IgD-negative memory B cell (primary cell): ENCODE data around the gene CDCA7L. TPM values are rescaled to one million over a fixed set of nuclear protein-coding genes. Genes with fewer than 3 reads are reported as not detected.
A peak's percentile ranks its signal among the peaks of the same experiment; 100 is the strongest.

Experiments used
- H3K27ac Mint-ChIP-seq, 3 donors: one replicate each; pipeline ENCODE4 v1.8.0; 2020 to 2022; ENCODE audit warnings: mild to moderate bottlenecking in 3 of 3, mixed read lengths in 3 of 3, moderate library complexity in 1 of 3
- H3K27me3 Mint-ChIP-seq: one replicate; pipeline ENCODE4 v1.8.0; 2021; ENCODE audit warnings: mixed read lengths
- H3K36me3 Mint-ChIP-seq: one replicate; pipeline ENCODE4 v1.8.0; 2020; ENCODE audit warnings: mild to moderate bottlenecking, mixed read lengths
- H3K4me1 Mint-ChIP-seq, 3 donors: one replicate each; pipeline ENCODE4 v1.8.0; 2020 to 2022; ENCODE audit warnings: mixed read lengths in 3 of 3, mild to moderate bottlenecking in 1 of 3
- H3K4me3 Mint-ChIP-seq, 4 donors: one replicate each; pipeline ENCODE4 v1.8.0; 2020 to 2022; ENCODE audit warnings: mild to moderate bottlenecking in 4 of 4, mixed read lengths in 4 of 4, moderate library complexity in 3 of 4
- H3K9me3 Mint-ChIP-seq, 3 donors: one replicate each; pipeline ENCODE4 v1.8.0; 2020 to 2021; ENCODE audit warnings: mixed read lengths in 3 of 3, mild to moderate bottlenecking in 1 of 3
- polyA plus RNA-seq: library from polyadenylated mRNA; unstranded; fragments of 300-500 nt; fragmentation: Illumina TruSeq; gene quantifications from one replicate; pipeline ENCODE4 v1.2.3, GENCODE V29; 2021

Gene CDCA7L
- polyA plus RNA-seq, 1 donor from 2014 or later, result 128 TPM

DNA sequence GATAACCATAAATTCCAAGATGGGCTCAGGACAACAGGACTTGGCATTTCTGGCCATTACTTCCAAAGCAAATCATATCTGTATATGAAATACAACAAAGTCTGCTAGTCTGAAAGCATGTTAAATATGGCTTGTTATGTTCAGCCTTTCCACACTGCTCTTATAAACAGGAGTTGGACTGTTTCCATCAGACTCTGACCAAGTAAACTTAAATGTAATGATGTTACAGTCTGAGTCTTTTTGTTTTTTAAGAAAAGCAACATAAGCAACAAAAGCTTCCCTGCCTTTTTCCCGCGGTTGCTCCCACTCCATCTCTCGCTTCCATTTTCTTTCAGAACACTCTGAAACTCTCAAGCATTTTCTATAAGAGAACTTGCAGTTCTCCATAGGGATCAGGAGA lies 8.1 kb upstream of the CDCA7L start:
- Mint-ChIP-seq H3K27ac (no peak overlapping the region), H3K36me3 (no peaks in the 10 kb centered on the region), H3K4me1 (peaks cover 0 to 10% (median 0%) of the 10 kb centered on the region in 3 donors), H3K27me3 (no peaks in the 10 kb centered on the region), H3K9me3 (no peaks in the 10 kb centered on the region), H3K4me3 (no peak overlapping the region)

DNA sequence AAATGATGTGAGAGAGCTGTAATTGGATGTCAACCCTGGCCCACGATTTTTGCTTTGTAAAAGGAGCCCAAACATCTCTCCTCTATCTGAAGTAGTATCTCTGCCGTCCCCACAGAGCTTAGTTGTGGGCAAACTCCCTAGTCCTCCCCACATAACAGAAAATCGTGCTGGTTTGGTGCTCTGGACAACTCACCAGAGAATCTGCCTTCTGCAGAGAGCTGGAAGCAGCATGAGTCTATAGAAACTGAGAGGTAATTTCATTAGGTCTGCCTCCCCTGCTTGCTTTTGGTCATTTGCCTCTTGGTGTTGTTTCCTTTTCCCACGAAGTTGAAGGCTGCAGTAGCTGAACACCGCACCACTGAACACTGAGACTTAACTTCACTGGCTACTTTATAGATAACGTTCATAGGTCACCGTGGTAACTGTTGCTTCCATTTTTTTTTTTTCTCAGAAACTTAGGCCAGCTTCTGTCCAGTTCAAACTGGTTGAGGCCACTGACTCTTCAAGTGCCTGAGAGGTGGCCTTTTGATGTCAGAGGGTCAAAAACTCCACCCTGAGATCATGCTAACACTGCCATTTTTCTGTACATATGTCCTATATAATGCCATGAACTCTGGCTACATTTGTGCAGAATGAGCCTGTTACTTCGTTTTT lies 3.3 kb upstream of the CDCA7L start:
- Mint-ChIP-seq H3K9me3 (no peaks in the 10 kb centered on the region), H3K4me3 (peak overlapping the region in 1 of 4 donors; percentile 10), H3K27ac (peak overlapping the region in 1 of 3 donors; percentile 64)

DNA sequence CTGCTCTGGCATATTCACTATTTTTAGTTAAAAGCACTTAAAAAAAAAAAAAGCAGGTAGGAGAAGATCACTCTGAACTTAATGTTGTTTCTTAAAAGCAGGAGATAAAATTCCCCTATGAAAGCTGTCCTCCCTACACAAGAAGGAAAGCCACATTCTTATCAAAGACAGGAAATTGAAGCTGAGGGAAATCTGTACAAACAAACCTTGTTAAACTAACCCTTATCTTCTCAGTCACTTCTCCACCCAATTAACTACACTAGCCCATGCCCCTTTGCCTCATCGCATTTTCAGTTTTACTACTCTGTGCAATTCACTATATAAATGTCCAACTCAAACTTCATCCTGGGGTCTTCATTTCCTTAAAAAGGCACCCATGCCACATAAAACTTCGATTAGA lies 2.7 kb upstream of the CDCA7L start:
- Mint-ChIP-seq H3K4me3 (peak overlapping the region in 1 of 4 donors; percentile 99), H3K27me3 (no peaks in the 10 kb centered on the region), H3K27ac (peak overlapping the region in 2 of 3 donors; percentile 25 to 97), H3K36me3 (no peaks in the 10 kb centered on the region), H3K4me1 (peaks cover 20 to 37% (median 33%) of the 10 kb centered on the region in 3 donors), H3K9me3 (no peaks in the 10 kb centered on the region)

More for the DNA sequence above, 3.3 kb upstream of the CDCA7L start:
- H3K4me1 Mint-ChIP-seq, result peaks cover 18 to 37% (median 27%) of the 10 kb centered on the region in 3 donors
- H3K36me3 Mint-ChIP-seq, result no peaks in the 10 kb centered on the region
- H3K27me3 Mint-ChIP-seq, result no peaks in the 10 kb centered on the region

DNA sequence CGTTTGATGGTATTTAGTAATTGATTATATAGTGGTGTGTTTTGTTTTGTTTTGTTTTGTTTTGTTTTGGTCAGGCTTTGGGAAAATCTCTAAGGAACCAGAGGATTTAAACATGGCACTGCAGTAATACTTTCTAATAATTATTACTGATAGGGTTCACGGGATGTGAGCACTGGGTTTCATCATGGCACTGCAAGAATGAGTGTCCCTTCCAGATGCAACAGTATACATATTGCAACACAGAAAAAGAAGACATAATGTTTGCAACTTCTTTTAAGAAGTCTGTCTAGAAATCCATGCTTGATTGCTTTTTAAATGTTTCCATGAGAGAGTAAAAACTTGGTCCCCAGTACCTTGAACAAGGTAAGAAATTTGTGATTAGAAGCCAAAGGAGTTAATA lies 2.2 kb upstream of the CDCA7L start:
- H3K27ac Mint-ChIP-seq, result peak overlapping the region in 2 of 3 donors; percentile 25 to 97
- no peaks in the 10 kb centered on the region for H3K27me3 Mint-ChIP-seq
- H3K4me3 Mint-ChIP-seq, result peak overlapping the region in 1 of 4 donors; percentile 99
- no peaks in the 10 kb centered on the region for H3K9me3 Mint-ChIP-seq
- H3K36me3 Mint-ChIP-seq, result no peaks in the 10 kb centered on the region
- peaks cover 24 to 37% (median 37%) of the 10 kb centered on the region in 3 donors for H3K4me1 Mint-ChIP-seq

DNA sequence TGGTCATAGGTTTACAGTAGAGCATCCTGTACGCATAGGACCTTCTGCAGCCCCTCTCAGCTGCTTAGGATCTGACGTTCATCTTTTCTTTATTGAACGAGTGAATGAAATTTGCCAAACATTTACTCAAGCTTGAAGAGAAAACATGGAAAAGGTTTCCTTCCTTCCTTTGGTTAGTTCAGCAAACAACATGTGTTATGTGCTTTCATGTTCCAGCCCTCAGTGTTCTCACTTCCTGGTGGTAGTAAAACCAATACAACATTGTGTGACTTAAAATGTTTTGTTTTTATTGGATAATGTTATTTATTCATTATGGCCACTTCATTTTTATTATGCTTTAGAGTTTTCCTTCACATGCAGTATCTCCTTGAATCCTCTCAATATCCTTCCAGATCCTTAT lies 1.4 kb upstream of the CDCA7L start:
- Mint-ChIP-seq H3K9me3 (no peaks in the 10 kb centered on the region), H3K27ac (peak overlapping the region in 1 of 3 donors; percentile 97), H3K4me1 (peaks cover 32 to 46% (median 39%) of the 10 kb centered on the region in 3 donors)

DNA sequence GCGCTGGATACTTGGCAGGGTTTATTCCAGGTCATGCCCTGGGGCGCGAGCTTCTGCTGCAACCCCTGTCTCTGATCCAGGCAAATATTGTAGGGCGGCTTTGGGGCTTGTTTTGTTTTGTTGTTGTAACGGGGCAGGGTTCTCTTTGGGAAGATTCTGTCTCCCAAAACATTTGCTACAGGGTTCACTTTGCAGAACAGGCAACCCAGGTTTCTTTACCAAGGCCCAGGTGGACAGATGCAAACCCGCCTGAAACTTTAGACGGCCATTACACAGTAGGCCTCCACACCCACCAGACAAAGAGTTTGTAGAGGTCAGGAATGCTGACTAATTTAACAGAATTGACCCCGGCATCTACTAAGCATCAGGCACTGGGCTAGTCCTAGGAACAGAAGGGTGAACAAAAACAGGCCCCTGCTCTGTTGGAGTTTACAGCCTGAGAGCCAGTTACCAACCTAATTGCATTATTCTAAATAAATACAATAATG lies 567 bp upstream of the CDCA7L start:
- peaks cover 39 to 53% (median 46%) of the 10 kb centered on the region in 3 donors for H3K4me1 Mint-ChIP-seq
- no peaks in the 10 kb centered on the region for H3K9me3 Mint-ChIP-seq
- peak overlapping the region; percentile 97 for H3K27ac Mint-ChIP-seq
- peak overlapping the region; percentile 87 to 99 (median 98) for H3K4me3 Mint-ChIP-seq
- H3K27me3 Mint-ChIP-seq, result no peaks in the 10 kb centered on the region
- no peaks in the 10 kb centered on the region for H3K36me3 Mint-ChIP-seq

More for the DNA sequence above, 1.4 kb upstream of the CDCA7L start:
- Mint-ChIP-seq H3K4me3 (peak overlapping the region; percentile 0 to 99 (median 44)), H3K27me3 (no peaks in the 10 kb centered on the region), H3K36me3 (no peaks in the 10 kb centered on the region)

DNA sequence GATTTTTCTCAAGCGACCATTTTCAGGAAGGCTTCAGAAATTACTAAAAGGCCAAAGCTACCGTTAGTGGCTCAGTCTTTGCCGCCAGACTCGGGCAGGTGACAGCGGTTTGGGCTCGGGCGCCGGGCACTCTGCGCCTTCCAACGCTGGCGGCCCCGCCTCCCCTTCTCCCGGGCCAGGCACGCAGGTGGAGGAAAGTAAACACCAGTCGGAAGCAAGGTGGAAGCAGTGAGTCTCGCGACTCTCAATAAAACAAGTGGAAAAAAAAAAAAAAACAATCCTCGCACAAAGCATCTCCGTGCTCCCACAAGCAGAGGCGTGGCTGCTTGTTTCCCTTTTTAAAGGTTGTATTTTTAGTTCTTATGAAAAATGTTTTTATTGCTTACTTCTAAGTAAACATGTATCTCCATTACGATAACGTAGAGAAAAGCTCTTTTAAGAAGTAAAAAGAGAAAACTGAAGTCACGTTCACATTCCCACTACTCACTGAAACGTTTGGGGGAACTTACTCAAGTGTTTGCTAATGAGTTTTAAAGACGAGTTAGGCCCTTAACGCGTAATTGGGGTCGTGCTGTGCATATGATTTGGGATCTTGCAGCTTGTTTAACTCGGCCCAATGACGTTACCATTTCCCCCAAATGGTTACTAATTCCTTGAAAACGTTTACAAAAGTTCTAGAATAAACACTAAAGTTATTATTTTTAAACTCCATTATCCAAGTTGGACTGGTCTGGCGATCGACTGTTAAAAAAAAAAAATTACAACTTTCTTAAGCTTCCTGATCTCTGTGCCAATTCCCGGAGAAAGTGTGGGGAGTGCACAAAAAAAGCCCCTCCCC lies 864 bp downstream of the CDCA7L start:
- no peaks in the 10 kb centered on the region for H3K27me3 Mint-ChIP-seq
- H3K4me3 Mint-ChIP-seq, result peak overlapping the region; percentile 87 to 99 (median 98)
- H3K27ac Mint-ChIP-seq, result peak overlapping the region; percentile 97
- H3K9me3 Mint-ChIP-seq, result no peaks in the 10 kb centered on the region
- no peaks in the 10 kb centered on the region for H3K36me3 Mint-ChIP-seq
- H3K4me1 Mint-ChIP-seq, result peaks cover 50 to 64% (median 53%) of the 10 kb centered on the region in 3 donors

DNA sequence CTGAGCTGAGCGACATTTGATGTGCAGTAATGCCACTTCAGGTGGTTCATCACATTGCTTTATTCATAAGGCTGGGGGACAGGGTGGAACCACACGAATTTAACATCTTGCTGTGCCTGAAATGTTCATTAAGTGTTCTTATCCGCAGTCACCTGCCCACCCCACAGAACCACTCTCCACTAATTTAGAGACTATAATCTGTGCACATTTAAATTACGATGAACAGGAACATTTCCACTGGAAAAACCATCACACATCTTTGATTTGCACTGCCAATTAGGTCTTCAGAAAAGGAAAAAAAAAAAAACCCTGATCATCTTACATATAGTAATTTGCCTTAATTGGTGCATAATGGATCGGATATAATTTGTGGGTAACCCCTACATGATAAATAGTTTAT lies 2.3 kb downstream of the CDCA7L start:
- H3K4me3 Mint-ChIP-seq, result peak overlapping the region; percentile 1 to 71 (median 62)
- H3K27me3 Mint-ChIP-seq, result no peaks in the 10 kb centered on the region
- H3K27ac Mint-ChIP-seq, result peak overlapping the region; percentile 76 to 88 (median 87)
- H3K4me1 Mint-ChIP-seq, result peaks cover 61 to 73% (median 61%) of the 10 kb centered on the region in 3 donors
- no peaks in the 10 kb centered on the region for H3K9me3 Mint-ChIP-seq
- H3K36me3 Mint-ChIP-seq, result no peaks in the 10 kb centered on the region

DNA sequence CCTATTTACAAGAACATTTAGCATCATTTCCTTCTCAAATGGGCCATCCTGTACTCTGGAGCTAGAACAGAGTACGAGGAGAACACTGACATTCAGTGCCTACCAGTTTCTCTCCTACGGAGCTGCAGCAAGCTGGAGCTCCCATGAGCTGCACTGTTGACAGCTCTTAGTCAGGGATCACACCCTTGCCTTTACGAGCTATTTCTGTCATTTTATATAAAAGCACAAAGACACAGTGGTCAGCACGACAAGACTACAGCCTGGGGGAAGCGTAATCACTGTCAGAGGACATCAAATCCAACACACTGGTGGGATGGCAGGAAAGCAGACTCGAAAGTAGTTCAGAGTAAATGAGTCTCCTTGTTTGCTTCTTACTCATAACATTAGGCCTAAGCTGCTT lies 2.7 kb downstream of the CDCA7L start:
- peak overlapping the region; percentile 1 to 71 (median 62) for H3K4me3 Mint-ChIP-seq

DNA sequence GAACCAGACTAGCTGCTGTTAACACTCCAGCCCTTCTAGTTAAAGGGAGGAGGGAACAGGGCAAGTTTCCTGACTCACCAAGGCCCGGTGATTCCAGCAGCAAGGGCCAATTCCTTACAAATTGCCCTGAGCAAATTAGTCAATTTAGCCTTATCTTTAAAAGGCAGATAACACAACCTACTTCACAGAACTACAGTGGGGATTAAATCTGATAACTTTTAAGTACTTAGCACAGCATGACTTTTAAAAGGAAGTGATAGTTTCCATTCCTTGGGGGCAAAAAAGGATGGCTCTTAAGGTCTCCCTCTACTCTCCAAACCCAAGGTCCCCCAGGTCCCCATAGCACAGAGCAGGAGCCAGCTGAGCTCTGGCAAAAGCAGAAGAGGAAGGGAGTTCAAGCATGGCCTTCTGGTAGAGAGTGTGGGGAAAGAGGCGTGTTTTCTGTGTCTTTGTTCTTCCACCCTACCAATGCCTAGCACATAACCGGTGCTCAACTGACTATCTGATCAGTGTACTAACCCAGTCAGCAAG lies 4.0 kb downstream of the CDCA7L start:
- H3K4me1 Mint-ChIP-seq, result peaks cover 52 to 64% (median 56%) of the 10 kb centered on the region in 3 donors
- no peaks in the 10 kb centered on the region for H3K9me3 Mint-ChIP-seq
- H3K27me3 Mint-ChIP-seq, result no peaks in the 10 kb centered on the region
- peak overlapping the region; percentile 32 to 76 (median 33) for H3K27ac Mint-ChIP-seq
- peaks cover 3% of the 10 kb centered on the region for H3K36me3 Mint-ChIP-seq
- peak overlapping the region in 3 of 4 donors; percentile 71 to 87 (median 79) for H3K4me3 Mint-ChIP-seq

More for the DNA sequence above, 2.7 kb downstream of the CDCA7L start:
- H3K9me3 Mint-ChIP-seq, result no peaks in the 10 kb centered on the region
- no peaks in the 10 kb centered on the region for H3K36me3 Mint-ChIP-seq
- H3K27me3 Mint-ChIP-seq, result no peaks in the 10 kb centered on the region
- peaks cover 62 to 73% (median 63%) of the 10 kb centered on the region in 3 donors for H3K4me1 Mint-ChIP-seq
- H3K27ac Mint-ChIP-seq, result peak overlapping the region; percentile 76 to 88 (median 87)

DNA sequence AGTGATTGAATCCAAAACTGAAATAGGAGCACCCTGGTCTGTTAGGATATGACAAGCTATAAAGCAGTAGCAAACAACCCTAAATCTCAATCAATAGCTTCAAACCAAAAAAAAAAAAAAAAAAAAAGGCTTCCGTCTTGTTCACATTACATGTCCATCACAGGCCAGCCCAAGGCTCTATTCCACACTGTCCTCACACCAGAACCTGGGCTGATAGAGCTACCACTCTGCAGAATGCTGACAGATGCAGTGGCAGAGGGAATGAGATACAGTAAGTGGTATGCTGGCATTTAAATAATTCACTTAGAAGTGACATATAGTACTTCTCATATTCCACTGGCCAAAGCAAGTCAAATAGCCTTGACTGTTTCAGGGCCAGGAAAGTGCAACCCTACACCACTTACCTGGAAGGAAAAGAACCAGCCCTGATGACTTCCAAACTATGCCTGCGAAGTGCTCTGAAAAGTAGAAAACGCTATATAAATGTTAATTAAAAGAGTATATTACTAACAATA lies 5.8 kb downstream of the CDCA7L start:
- Mint-ChIP-seq H3K27ac (peak overlapping the region in 1 of 3 donors; percentile 61), H3K9me3 (peaks cover 0 to 4% (median 1%) of the 10 kb centered on the region in 3 donors), H3K27me3 (no peaks in the 10 kb centered on the region), H3K4me3 (peak overlapping the region in 3 of 4 donors; percentile 46 to 55 (median 50)), H3K36me3 (peaks cover 13% of the 10 kb centered on the region), H3K4me1 (peaks cover 63 to 70% (median 65%) of the 10 kb centered on the region in 3 donors)

DNA sequence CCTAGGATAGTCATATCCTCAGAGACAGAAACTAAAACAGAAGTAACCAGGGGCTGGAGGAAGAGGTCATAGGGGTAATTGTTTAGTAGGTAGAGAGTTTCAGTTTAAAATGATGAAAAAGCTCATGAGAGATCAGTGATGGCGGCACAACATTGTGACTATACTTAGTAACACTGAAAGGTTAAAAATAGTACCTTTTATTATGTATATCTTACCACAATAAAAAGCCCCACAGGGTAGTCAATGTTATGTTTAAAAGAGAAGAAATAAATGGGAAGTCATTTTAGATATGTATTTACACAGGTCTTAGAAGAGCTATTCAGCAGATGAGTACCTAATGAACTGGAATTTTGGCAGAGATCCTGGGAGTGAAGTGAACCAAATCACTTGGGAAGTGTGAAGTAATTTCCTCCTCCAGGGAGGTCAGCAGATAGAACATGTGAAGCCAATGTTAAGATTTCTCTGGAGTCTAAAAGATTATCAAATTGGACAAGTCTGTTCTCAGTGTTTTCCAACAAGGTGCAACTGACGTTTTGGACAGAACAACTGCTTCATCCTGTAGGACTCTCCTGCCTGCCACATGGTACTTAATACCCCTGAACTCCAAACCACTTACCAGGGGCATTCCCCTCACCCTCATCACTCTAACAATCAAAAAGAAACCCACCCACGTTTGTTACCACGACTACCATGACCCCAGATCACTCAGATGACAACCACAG lies 6.4 kb downstream of the CDCA7L start:
- Mint-ChIP-seq H3K4me3 (peak overlapping the region in 3 of 4 donors; percentile 46 to 55 (median 50)), H3K9me3 (peaks cover 1 to 4% (median 3%) of the 10 kb centered on the region in 3 donors), H3K27me3 (no peaks in the 10 kb centered on the region), H3K27ac (peak overlapping the region in 2 of 3 donors; percentile 25 to 61), H3K36me3 (peaks cover 13% of the 10 kb centered on the region), H3K4me1 (peaks cover 63 to 73% (median 66%) of the 10 kb centered on the region in 3 donors)

DNA sequence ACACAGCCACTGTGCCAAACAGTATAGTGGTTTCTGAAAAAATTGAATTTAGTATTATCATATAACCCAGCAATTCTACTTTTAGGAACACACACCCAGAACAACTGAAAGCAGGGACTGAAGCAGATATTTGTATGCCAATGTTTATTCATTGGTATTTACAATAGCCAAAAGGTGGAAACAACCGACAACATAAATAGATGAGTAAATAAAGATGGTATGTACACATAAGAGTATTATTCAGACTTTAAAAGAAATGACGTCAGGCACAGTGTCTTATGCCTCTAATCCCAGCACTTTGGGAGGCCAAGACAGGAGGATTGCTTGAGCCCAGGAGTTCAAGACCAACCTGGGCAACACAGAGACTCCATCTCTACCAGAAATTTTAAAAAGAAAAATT lies 7.2 kb downstream of the CDCA7L start:
- Mint-ChIP-seq H3K4me3 (peak overlapping the region in 1 of 4 donors; percentile 63), H3K27ac (peak overlapping the region in 1 of 3 donors; percentile 49), H3K27me3 (no peaks in the 10 kb centered on the region), H3K9me3 (peaks cover 1 to 4% (median 3%) of the 10 kb centered on the region in 3 donors), H3K4me1 (peaks cover 67 to 73% (median 67%) of the 10 kb centered on the region in 3 donors), H3K36me3 (peaks cover 15% of the 10 kb centered on the region)

DNA sequence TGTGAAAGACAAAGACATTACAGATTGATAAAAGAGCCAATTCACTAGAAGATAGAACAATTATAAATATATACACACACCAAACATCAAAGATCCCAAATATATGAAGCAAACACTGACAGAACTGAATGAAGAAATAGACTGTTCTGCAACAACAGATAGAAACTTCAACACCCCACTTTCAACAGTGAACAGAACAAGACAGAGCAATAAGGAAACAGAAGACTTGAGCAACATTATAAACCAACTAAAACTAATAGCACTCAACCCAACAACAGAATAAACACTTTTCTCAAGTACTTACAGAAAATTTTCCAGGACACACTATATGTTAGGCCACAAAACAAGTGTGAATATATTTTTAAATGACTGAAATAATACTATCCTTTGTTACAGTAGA lies 10.9 kb downstream of the CDCA7L start:
- peaks cover 57 to 63% (median 58%) of the 10 kb centered on the region in 3 donors for H3K4me1 Mint-ChIP-seq
- no peaks in the 10 kb centered on the region for H3K27me3 Mint-ChIP-seq
- peaks cover 34% of the 10 kb centered on the region for H3K36me3 Mint-ChIP-seq
- peaks cover 1 to 4% (median 3%) of the 10 kb centered on the region in 3 donors for H3K9me3 Mint-ChIP-seq
- peak overlapping the region in 2 of 4 donors; percentile 32 to 85 for H3K4me3 Mint-ChIP-seq
- peak overlapping the region in 1 of 3 donors; percentile 60 for H3K27ac Mint-ChIP-seq
